ENCODE data around the gene MYCBP2.

The MYCBP2 gene

GRCh38 chr13:77065461-77066147 is 261.3 kb downstream of the MYCBP2 start:
- no peak for DNase-seq

GRCh38 chr13:77062097-77062496 is 264.8 kb downstream of the MYCBP2 start:
- DNase-seq = no peak

GRCh38 chr13:77061362-77061761 is 265.5 kb downstream of the MYCBP2 start:
- no peak for DNase-seq

GRCh38 chr13:77056886-77057285 is 270.0 kb downstream of the MYCBP2 start:
- no peak for DNase-seq

GRCh38 chr13:77056382-77056781 is 270.5 kb downstream of the MYCBP2 start:
- no peak for DNase-seq

GRCh38 chr13:77055158-77055557 is 271.7 kb downstream of the MYCBP2 start:
- DNase-seq = no peak

- no peak for DNase-seq
These were observed 273.7 kb downstream of the MYCBP2 start for GRCh38 chr13:77053192-77053591.

- no peak for DNase-seq
These were observed 278.2 kb downstream of the MYCBP2 start for GRCh38 chr13:77048681-77049080.

- DNase-seq = no peak
These were observed 279.1 kb downstream of the MYCBP2 start for GRCh38 chr13:77047649-77048343.

GRCh38 chr13:77042566-77043177 is 284.2 kb downstream of the MYCBP2 start:
- no peak for DNase-seq

- DNase-seq = no peak
These were observed 286.1 kb downstream of the MYCBP2 start for GRCh38 chr13:77040835-77041234.

GRCh38 chr13:77040076-77040475 is 286.8 kb downstream of the MYCBP2 start:
- DNase-seq = no peak

- DNase-seq = no peak
These were observed 287.9 kb downstream of the MYCBP2 start for GRCh38 chr13:77038907-77039480.

GRCh38 chr13:77036279-77036678 is 290.6 kb downstream of the MYCBP2 start:
- no peak for DNase-seq

- DNase-seq = no peak
These were observed 292.0 kb downstream of the MYCBP2 start for GRCh38 chr13:77034881-77035280.

GRCh38 chr13:77033717-77034302 is 293.1 kb downstream of the MYCBP2 start:
- no peak for DNase-seq

- no peak for DNase-seq
These were observed 295.1 kb downstream of the MYCBP2 start for GRCh38 chr13:77031656-77032243.

GRCh38 chr13:77029436-77029835 is 297.5 kb downstream of the MYCBP2 start:
- no peak for DNase-seq

GRCh38 chr13:77028202-77028601 is 298.7 kb downstream of the MYCBP2 start:
- DNase-seq = no peak

- DNase-seq = peak; percentile 87
These were observed 299.9 kb downstream of the MYCBP2 start, which contains the start of gene FBXL3 for GRCh38 chr13:77026861-77027621. TSS of gene FBXL3 (minus strand) at chr13:77027159. CDS start at chr13:77021860, 5,299 bp downstream.

- peak; percentile 39 for DNase-seq
These were observed 300.5 kb downstream of the MYCBP2 start for GRCh38 chr13:77026255-77026860.

GRCh38 chr13:77022341-77022740 is 304.6 kb downstream of the MYCBP2 start:
- DNase-seq = no peak
